Activated naive CD4-positive, alpha-beta T cell treated with anti-CD3 and anti-CD28 coated beads, Interleukin-2, amount 10 ng/mL, durations not matched to agents 7 days and 5 days (primary cell): ENCODE results near the gene CD69.
A peak's percentile ranks its signal among the peaks of the same experiment; 100 is the strongest.
"Not testable (repeated sequence)": the region's sequence is repeated elsewhere in the genome, so short reads cannot be mapped to it uniquely, and the experiment has no call there.

Source experiments
- CTCF ChIA-PET: fragments of 350-600 bp; sonication (Branson Sonifier 250); formaldehyde crosslinking; loops from one replicate; lab custom pipeline; 2021; ENCODE audit warnings: antibody characterized with exemption; lab: Charles Lee
- DNase-seq: peaks from one replicate; pipeline ENCODE4 v3.0.0-alpha.2; 2020
- H3K27ac Mint-ChIP-seq: one replicate; pipeline ENCODE4 v1.8.0; 2021; ENCODE audit warnings: mild to moderate bottlenecking, moderate library complexity, mixed read lengths
- H3K27me3 Mint-ChIP-seq: one replicate; pipeline ENCODE4 v1.8.0; 2021; ENCODE audit warnings: mild to moderate bottlenecking, mixed read lengths
- H3K36me3 Mint-ChIP-seq: one replicate; pipeline ENCODE4 v1.8.0; 2021; ENCODE audit warnings: mixed read lengths
- H3K4me1 Mint-ChIP-seq: one replicate; pipeline ENCODE4 v1.8.0; 2021; ENCODE audit warnings: mixed read lengths
- H3K4me3 Mint-ChIP-seq: one replicate; pipeline ENCODE4 v1.8.0; 2021; ENCODE audit warnings: mild to moderate bottlenecking, moderate library complexity, mixed read lengths
- H3K9me3 Mint-ChIP-seq: one replicate; pipeline ENCODE4 v1.8.0; 2021; ENCODE audit warnings: mixed read lengths

Gene CD69

GRCh38 chr12:9717070-9717925 lies 43.4 kb downstream of the CD69 start:
- H3K4me3 Mint-ChIP-seq, result no peak overlapping the region
- no peaks in the 10 kb centered on the region for H3K9me3 Mint-ChIP-seq
- CTCF ChIA-PET, result interaction anchor here (2.2 kb wide), 1 partner anchor 9 kb away, joined by 14 read pairs; no protein-coding TSS in a partner anchor
- peaks cover 9% of the 10 kb centered on the region for H3K36me3 Mint-ChIP-seq
- H3K4me1 Mint-ChIP-seq, result peaks cover 24% of the 10 kb centered on the region
- DNase-seq, result no peak
- H3K27ac Mint-ChIP-seq, result no peak overlapping the region
- H3K27me3 Mint-ChIP-seq, result no peaks in the 10 kb centered on the region

GRCh38 chr12:9713032-9713558 lies 47.6 kb downstream of the CD69 start:
- peaks cover 16% of the 10 kb centered on the region for H3K36me3 Mint-ChIP-seq
- H3K27me3 Mint-ChIP-seq, CTCF ChIA-PET, H3K9me3 Mint-ChIP-seq, DNase-seq, H3K4me3 Mint-ChIP-seq, H3K27ac Mint-ChIP-seq: not testable (repeated sequence)
- H3K4me1 Mint-ChIP-seq, result peaks cover 27% of the 10 kb centered on the region

GRCh38 chr12:9711664-9712063 lies 49.0 kb downstream of the CD69 start:
- Mint-ChIP-seq H3K27ac (no peak overlapping the region), H3K36me3 (peaks cover 25% of the 10 kb centered on the region), H3K9me3 (peaks cover 4% of the 10 kb centered on the region), H3K27me3 (no peaks in the 10 kb centered on the region), H3K4me1 (peaks cover 40% of the 10 kb centered on the region), H3K4me3 (no peak overlapping the region)
- DNase-seq, result no peak
- CTCF ChIA-PET, result interaction anchor here (1.0 to 6.7 kb wide), 3 partner anchors 14 to 77 kb away, joined by 3 to 83 read pairs (median 3); no protein-coding TSS in a partner anchor

GRCh38 chr12:9710584-9711375 lies 49.9 kb downstream of the CD69 start:
- H3K36me3 Mint-ChIP-seq, result peaks cover 33% of the 10 kb centered on the region

GRCh38 chr12:9708853-9709252 lies 51.8 kb downstream of the CD69 start:
- Mint-ChIP-seq H3K27me3 (no peaks in the 10 kb centered on the region), H3K4me3 (no peak overlapping the region), H3K4me1 (peaks cover 57% of the 10 kb centered on the region), H3K9me3 (peaks cover 27% of the 10 kb centered on the region), H3K36me3 (peaks cover 45% of the 10 kb centered on the region), H3K27ac (no peak overlapping the region)
- no peak for DNase-seq
- CTCF ChIA-PET, result interaction anchor here (0.6 to 6.7 kb wide), 23 partner anchors 9 to 494 kb away, joined by 3 to 83 read pairs (median 6); partner anchors contain the start of gene CLEC2D

More at GRCh38 chr12:9710584-9711375, 49.9 kb downstream of the CD69 start:
- Mint-ChIP-seq H3K27me3 (no peaks in the 10 kb centered on the region), H3K27ac (no peak overlapping the region), H3K4me1 (peaks cover 48% of the 10 kb centered on the region), H3K4me3 (no peak overlapping the region), H3K9me3 (peaks cover 12% of the 10 kb centered on the region)
- DNase-seq, result no peak
- CTCF ChIA-PET, result interaction anchor here (1.0 to 6.7 kb wide), 3 partner anchors 13 to 76 kb away, joined by 3 to 83 read pairs (median 3); no protein-coding TSS in a partner anchor

- peak; percentile 79 for DNase-seq
- Mint-ChIP-seq H3K36me3 (peaks cover 45% of the 10 kb centered on the region), H3K27me3 (no peaks in the 10 kb centered on the region), H3K4me1 (peaks cover 59% of the 10 kb centered on the region), H3K9me3 (peaks cover 27% of the 10 kb centered on the region), H3K4me3 (peak overlapping the region; percentile 52), H3K27ac (peak overlapping the region; percentile 85)
- CTCF ChIA-PET, result interaction anchor here (0.8 to 6.7 kb wide), 23 partner anchors 9 to 259 kb away, joined by 3 to 83 read pairs (median 6); partner anchors contain the start of gene CLEC2D
Observed at GRCh38 chr12:9707864-9708808, 52.6 kb downstream of the CD69 start.

GRCh38 chr12:9707356-9707755 lies 53.3 kb downstream of the CD69 start:
- Mint-ChIP-seq H3K27me3 (no peaks in the 10 kb centered on the region), H3K4me1 (peaks cover 66% of the 10 kb centered on the region), H3K36me3 (peaks cover 47% of the 10 kb centered on the region), H3K27ac (peak overlapping the region; percentile 85), H3K9me3 (peaks cover 27% of the 10 kb centered on the region), H3K4me3 (peak overlapping the region; percentile 52)
- DNase-seq, result peak; percentile 33
- CTCF ChIA-PET, result interaction anchor here (1.1 to 6.7 kb wide), 15 partner anchors 10 to 258 kb away, joined by 3 to 83 read pairs (median 7); partner anchors contain the start of gene CLEC2D

- Mint-ChIP-seq H3K27me3 (no peaks in the 10 kb centered on the region), H3K4me1 (peaks cover 74% of the 10 kb centered on the region), H3K4me3 (no peak overlapping the region), H3K9me3 (peaks cover 27% of the 10 kb centered on the region), H3K27ac (peak overlapping the region; percentile 70), H3K36me3 (peaks cover 47% of the 10 kb centered on the region)
- no peak for DNase-seq
- CTCF ChIA-PET, result interaction anchor here (1.1 to 6.7 kb wide), 3 partner anchors 25 to 72 kb away, joined by 4 to 83 read pairs (median 15); no protein-coding TSS in a partner anchor
Observed at GRCh38 chr12:9706086-9706685, 54.5 kb downstream of the CD69 start.

- H3K27me3 Mint-ChIP-seq, H3K27ac Mint-ChIP-seq, H3K4me3 Mint-ChIP-seq, DNase-seq: not testable (repeated sequence)
- peaks cover 30% of the 10 kb centered on the region for H3K9me3 Mint-ChIP-seq
- peaks cover 47% of the 10 kb centered on the region for H3K36me3 Mint-ChIP-seq
- H3K4me1 Mint-ChIP-seq, result peaks cover 84% of the 10 kb centered on the region
- CTCF ChIA-PET, result interaction anchor here (1.2 kb wide), 1 partner anchor 71 kb away, joined by 3 read pairs; no protein-coding TSS in a partner anchor
Observed at GRCh38 chr12:9704561-9704960, 56.1 kb downstream of the CD69 start.
